Nephron progenitor cell (in vitro differentiated cells): ENCODE results near the gene LINGO1.

ENCODE experiments used
- DNase-seq: peaks from one replicate; pipeline ENCODE4 v3.0.0; 2021
- H3K27ac Mint-ChIP-seq: 2 replicates; pipeline ENCODE4 v1.8.0; 2021; ENCODE audit warnings: mild to moderate bottlenecking, moderate library complexity, mixed read lengths
- H3K27me3 Mint-ChIP-seq: 2 replicates; pipeline ENCODE4 v1.8.0; 2021; ENCODE audit warnings: mild to moderate bottlenecking, low read depth, mixed read lengths; ENCODE audit not compliant: poor library complexity
- H3K36me3 Mint-ChIP-seq: 2 replicates; pipeline ENCODE4 v1.8.0; 2021; ENCODE audit warnings: low read depth, mixed read lengths
- H3K4me1 Mint-ChIP-seq: 2 replicates; pipeline ENCODE4 v1.8.0; 2021; ENCODE audit warnings: mixed read lengths
- H3K4me3 Mint-ChIP-seq: 2 replicates; pipeline ENCODE4 v1.8.0; 2021; ENCODE audit warnings: mild to moderate bottlenecking, moderate library complexity, mixed read lengths
- H3K9me3 Mint-ChIP-seq: 2 replicates; pipeline ENCODE4 v1.8.0; 2021; ENCODE audit warnings: mild to moderate bottlenecking, moderate library complexity, mixed read lengths
- TF ChIP-seq, protein P1 (sequence below): fragments of 200-600 bp; sonication (generic); IDR thresholded peaks from 2 replicates; pipeline ENCODE4 v1.5.0; 2021; ENCODE audit warnings: antibody characterized with exemption

LINGO1 gene

DNA sequence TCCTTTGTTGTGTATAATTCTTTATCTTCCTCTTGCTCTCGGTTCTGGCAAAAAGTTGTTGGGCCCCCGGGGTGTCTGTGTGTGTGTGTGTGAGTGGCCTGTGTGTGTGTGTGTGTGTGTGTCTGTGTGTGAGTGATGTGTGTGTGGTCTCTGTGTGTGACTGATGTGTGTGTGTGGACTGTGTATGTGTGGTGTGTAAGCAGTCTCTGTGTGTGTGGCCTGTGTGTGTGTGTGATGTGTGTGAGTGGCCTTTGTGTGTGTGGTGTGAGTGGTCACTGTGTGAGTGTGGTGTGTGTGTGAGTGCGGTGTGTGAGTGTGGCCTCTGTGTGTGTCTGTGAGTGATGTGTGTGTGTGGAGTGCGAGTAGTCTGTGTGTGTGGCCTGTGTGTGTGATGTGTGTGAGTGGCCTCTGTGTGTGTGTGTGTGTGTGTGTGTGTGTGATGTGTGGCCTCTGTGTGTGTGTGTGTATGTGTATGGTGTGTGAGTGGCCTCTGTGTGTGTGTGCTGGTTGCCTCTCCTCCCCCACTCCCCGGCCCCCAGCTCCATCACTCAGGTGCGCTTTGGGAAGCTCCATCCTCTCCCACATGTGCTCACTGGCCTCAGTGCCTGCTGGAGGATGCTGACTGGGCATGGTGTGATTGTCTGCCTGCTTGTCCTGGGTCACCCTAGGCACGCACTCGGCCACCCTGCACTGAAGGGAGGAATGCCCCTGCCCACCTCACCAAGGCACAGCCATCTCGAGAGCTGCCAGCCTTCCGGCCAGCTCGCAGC, 8.8 kb downstream of the LINGO1 start:
- TF ChIP-seq, protein P1, sequence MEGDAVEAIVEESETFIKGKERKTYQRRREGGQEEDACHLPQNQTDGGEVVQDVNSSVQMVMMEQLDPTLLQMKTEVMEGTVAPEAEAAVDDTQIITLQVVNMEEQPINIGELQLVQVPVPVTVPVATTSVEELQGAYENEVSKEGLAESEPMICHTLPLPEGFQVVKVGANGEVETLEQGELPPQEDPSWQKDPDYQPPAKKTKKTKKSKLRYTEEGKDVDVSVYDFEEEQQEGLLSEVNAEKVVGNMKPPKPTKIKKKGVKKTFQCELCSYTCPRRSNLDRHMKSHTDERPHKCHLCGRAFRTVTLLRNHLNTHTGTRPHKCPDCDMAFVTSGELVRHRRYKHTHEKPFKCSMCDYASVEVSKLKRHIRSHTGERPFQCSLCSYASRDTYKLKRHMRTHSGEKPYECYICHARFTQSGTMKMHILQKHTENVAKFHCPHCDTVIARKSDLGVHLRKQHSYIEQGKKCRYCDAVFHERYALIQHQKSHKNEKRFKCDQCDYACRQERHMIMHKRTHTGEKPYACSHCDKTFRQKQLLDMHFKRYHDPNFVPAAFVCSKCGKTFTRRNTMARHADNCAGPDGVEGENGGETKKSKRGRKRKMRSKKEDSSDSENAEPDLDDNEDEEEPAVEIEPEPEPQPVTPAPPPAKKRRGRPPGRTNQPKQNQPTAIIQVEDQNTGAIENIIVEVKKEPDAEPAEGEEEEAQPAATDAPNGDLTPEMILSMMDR = no peak
- Mint-ChIP-seq H3K4me1 (peaks cover 72% of the 10 kb centered on the region), H3K36me3 (peaks cover 3% of the 10 kb centered on the region), H3K4me3 (peak overlapping the region; percentile 41), H3K27ac (peak overlapping the region; percentile 29), H3K9me3 (no peaks in the 10 kb centered on the region), H3K27me3 (peaks cover 10% of the 10 kb centered on the region)
- DNase-seq = no peak

GRCh38 chr15:77622934-77623754, 9.6 kb downstream of the LINGO1 start:
- Mint-ChIP-seq H3K27ac (peak overlapping the region; percentile 50), H3K27me3 (peaks cover 10% of the 10 kb centered on the region), H3K4me1 (peaks cover 73% of the 10 kb centered on the region), H3K36me3 (peaks cover 5% of the 10 kb centered on the region), H3K4me3 (peak overlapping the region; percentile 46), H3K9me3 (no peaks in the 10 kb centered on the region)
- DNase-seq = no peak
- TF ChIP-seq, protein P1 = no peak

- TF ChIP-seq, protein P1 = no peak
- no peak overlapping the region for H3K4me3 Mint-ChIP-seq
- peaks cover 5% of the 10 kb centered on the region for H3K36me3 Mint-ChIP-seq
- DNase-seq = no peak
- peak overlapping the region; percentile 83 for H3K27ac Mint-ChIP-seq
- peaks cover 75% of the 10 kb centered on the region for H3K4me1 Mint-ChIP-seq
- H3K9me3 Mint-ChIP-seq = no peaks in the 10 kb centered on the region
- H3K27me3 Mint-ChIP-seq = peaks cover 12% of the 10 kb centered on the region
Observed at GRCh38 chr15:77622209-77622933, 10.3 kb downstream of the LINGO1 start.

DNA sequence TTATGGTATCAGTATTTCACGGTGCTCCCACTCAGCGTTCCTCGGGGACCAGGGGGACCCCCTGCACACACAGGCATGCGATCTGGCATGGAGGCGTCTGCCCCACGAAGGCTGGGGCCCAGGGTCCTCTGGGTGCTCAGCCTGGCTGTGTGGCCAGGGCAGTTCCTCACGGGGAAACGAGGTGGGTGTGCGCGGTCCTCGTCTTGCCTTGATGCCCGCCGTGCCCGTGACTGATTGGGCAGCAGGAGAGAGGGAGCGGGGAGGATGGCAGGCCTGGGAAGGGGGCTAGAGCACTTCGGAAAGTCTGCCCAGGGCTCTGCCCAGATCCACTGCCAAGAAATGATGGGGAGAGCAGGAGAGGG, 10.9 kb downstream of the LINGO1 start:
- H3K36me3 Mint-ChIP-seq = peaks cover 5% of the 10 kb centered on the region
- H3K9me3 Mint-ChIP-seq = no peaks in the 10 kb centered on the region
- H3K27ac Mint-ChIP-seq = peak overlapping the region; percentile 83
- peaks cover 75% of the 10 kb centered on the region for H3K4me1 Mint-ChIP-seq
- TF ChIP-seq, protein P1 = no peak
- no peak for DNase-seq
- peaks cover 12% of the 10 kb centered on the region for H3K27me3 Mint-ChIP-seq
- no peak overlapping the region for H3K4me3 Mint-ChIP-seq

GRCh38 chr15:77620960-77621647, 11.6 kb downstream of the LINGO1 start:
- H3K36me3 Mint-ChIP-seq = peaks cover 5% of the 10 kb centered on the region
- no peaks in the 10 kb centered on the region for H3K9me3 Mint-ChIP-seq
- H3K4me3 Mint-ChIP-seq = no peak overlapping the region
- peaks cover 75% of the 10 kb centered on the region for H3K4me1 Mint-ChIP-seq
- H3K27ac Mint-ChIP-seq = no peak overlapping the region
- TF ChIP-seq, protein P1 = no peak
- no peak for DNase-seq
- H3K27me3 Mint-ChIP-seq = peaks cover 12% of the 10 kb centered on the region
